Mucosa of descending colon (tissue), 3 donors: ENCODE measurements around the gene SMIM28. TPM values are rescaled to one million over a fixed set of nuclear protein-coding genes. Genes with fewer than 3 reads are reported as not detected.

ENCODE experiments used
- ATAC-seq: fragments of 200-7000 bp; cut with Tn5 transposase; one replicate; pipeline ENCODE4 v1.9.1; 2020; ENCODE audit warnings: mild to moderate bottlenecking, moderate library complexity
- DNase-seq, 3 donors: peaks; one replicate each; pipeline ENCODE4 v3.0.0-alpha.2; 2020
- H3K36me3 ChIP-seq: fragments of 200-600 bp; one replicate; pipeline ENCODE4 v1.8.0; 2021; ENCODE audit warnings: low read depth, mild to moderate bottlenecking
- H3K4me1 ChIP-seq: fragments of 200-600 bp; one replicate; pipeline ENCODE4 v1.8.0; 2021; ENCODE audit warnings: low read depth, mild to moderate bottlenecking
- H3K4me3 ChIP-seq: fragments of 200-600 bp; one replicate; pipeline ENCODE4 v1.8.0; 2021; ENCODE audit warnings: mild to moderate bottlenecking
- H3K9me3 ChIP-seq: fragments of 200-600 bp; one replicate; pipeline ENCODE4 v1.8.0; 2021; ENCODE audit warnings: mild to moderate bottlenecking
- CTCF ChIP-seq: fragments of 200-600 bp; IDR thresholded peaks from one replicate; pipeline ENCODE4 v1.8.0; 2022; ENCODE audit warnings: antibody characterized with exemption, mild to moderate bottlenecking
- intact Hi-C, 2 donors: fragments of 100-400 bp; cut with DNase I in 1 of 2; cut with micrococcal nuclease in 1 of 2; formaldehyde crosslinking; loops; one replicate each; pipeline versions ENCODE4 v1.11.0 to v1.11.1; 2022; cut with DNase I, micrococcal nuclease
- total RNA-seq, 3 donors: library from RNA; stranded (reverse); fragmentation: NEBNext Ultra II Directional in 2 of 3; extraction: Animal tissue kit (Norgen Biotek cat#: 25700) in 2 of 3; gene quantifications; one replicate each; pipeline versions ENCODE4 v1.2.1 to v1.2.4, GENCODE V29; 2021 to 2023
- donor health status: DM: no; HTN: no; CAD: no; lungs with moderate emphysema.
- donor health status: DM: no; HTN: no; CAD: no.
- donor health status: DM: no; HTN: yes; CAD: no.

SMIM28 gene
- total RNA-seq, 3 donors from 2014 or later = 4.0 TPM; not detected in 2

DNA sequence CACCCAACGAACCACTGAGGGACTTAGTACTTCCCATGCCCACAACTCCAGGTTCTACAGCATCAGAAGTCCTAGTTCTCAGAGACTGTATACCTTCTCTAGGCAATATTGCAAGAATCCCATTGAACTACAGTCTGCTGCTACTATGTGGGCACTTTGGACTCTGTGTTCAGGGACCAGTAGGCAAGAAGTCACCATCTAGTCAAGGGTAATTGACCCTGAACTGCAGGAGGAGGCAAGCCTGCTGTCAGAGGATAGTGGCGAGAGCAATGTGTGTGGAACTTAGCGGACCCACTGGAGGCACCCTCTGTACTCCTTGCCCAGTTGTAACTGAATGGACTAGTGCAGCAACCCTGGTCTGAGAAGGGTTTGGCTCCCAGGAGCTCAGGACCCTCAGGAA lies 42.1 kb downstream of the SMIM28 start:
- TF ChIP-seq CTCF = no peak
- ATAC-seq = peak; percentile 26
- Histone ChIP-seq H3K4me1 (no peaks in the 10 kb centered on the region), H3K4me3 (no peak overlapping the region), H3K9me3 (no peaks in the 10 kb centered on the region), H3K36me3 (no peaks in the 10 kb centered on the region)
- intact Hi-C loops = loop anchor here in 1 of 2 donors (10.0 kb wide), 2 partner anchors 95 to 165 kb away; no protein-coding TSS in a partner anchor
- no peak for DNase-seq

- H3K36me3 ChIP-seq = no peaks in the 10 kb centered on the region
- intact Hi-C loops = loop anchor here in 1 of 2 donors (10.0 kb wide), 2 partner anchors 94 to 164 kb away; no protein-coding TSS in a partner anchor
- no peak for ATAC-seq
- no peak for TF ChIP-seq CTCF
- H3K4me3 ChIP-seq = no peak overlapping the region
- no peaks in the 10 kb centered on the region for H3K4me1 ChIP-seq
- no peak for DNase-seq
- no peaks in the 10 kb centered on the region for H3K9me3 ChIP-seq
Measured at GRCh38 chr6:138420356-138420755, 42.7 kb downstream of the SMIM28 start.

DNA sequence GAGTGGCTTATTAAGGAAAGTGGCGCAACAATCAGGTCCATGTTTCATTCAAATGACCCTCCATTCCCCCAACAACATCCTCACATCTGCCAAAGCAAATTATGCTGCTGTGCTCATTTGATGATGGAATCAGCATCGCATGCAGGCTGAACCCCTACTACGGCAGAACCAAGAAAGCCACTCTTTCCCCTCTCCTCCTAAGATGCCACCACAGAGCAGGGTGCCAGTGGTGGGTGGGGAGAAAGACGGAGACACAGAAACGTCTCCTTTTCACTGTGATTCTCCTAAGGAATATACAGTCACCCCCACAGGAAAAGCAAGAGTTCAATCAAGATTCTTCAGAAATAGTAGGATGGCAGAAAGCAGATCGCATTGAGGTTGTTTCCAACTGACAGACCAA lies 43.4 kb downstream of the SMIM28 start:
- no peak for ATAC-seq
- H3K4me3 ChIP-seq = no peak overlapping the region
- H3K4me1 ChIP-seq = no peaks in the 10 kb centered on the region
- intact Hi-C loops = loop anchor here in 1 of 2 donors (10.0 kb wide), 2 partner anchors 94 to 164 kb away; no protein-coding TSS in a partner anchor
- no peak for DNase-seq
- H3K36me3 ChIP-seq = no peaks in the 10 kb centered on the region
- no peaks in the 10 kb centered on the region for H3K9me3 ChIP-seq
- no peak for TF ChIP-seq CTCF

DNA sequence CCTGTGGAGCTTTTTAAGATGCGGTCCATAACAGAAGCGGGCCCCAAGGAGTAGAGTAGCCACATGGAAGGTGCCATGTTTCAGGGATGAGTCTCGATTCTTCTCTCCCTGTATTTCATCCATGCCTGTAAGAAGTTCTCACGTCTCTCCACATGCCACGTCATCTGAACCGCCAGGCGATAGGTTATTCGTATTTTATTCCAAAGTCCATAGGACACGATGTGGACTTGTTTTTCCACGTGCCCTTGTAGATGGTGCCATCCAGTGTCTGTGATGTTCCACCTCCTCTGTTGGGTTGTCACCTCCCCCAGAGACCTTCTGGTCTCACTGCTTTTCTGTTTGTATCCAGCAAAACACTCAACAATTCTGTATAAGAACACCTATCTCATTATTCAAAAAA lies 43.9 kb downstream of the SMIM28 start:
- ATAC-seq (no peak), DNase-seq (no peak)
- Histone ChIP-seq H3K4me1 (no peaks in the 10 kb centered on the region), H3K4me3 (no peak overlapping the region), H3K36me3 (no peaks in the 10 kb centered on the region), H3K9me3 (no peaks in the 10 kb centered on the region)
- intact Hi-C loops = loop anchor here in 1 of 2 donors (10.0 kb wide), 2 partner anchors 93 to 163 kb away; no protein-coding TSS in a partner anchor
- no peak for TF ChIP-seq CTCF

DNA sequence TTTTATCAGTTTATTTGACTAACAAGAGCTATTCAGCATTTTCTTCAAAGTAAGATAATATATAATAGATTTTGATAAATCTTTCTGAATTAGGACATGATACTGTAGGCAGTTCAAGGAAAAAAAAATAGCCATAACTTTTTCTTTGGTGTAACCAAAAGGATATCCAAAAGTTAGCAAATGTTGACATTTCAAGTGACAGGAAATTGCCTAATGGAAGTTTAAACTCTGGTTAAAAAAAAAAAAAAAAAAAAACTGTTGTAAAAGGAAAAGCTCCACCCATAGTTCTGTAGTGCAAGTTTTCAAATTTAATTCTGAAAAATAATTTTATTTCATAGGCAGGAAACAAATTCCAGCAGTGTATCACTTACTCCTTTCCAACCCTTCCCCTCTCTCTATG lies 45.2 kb downstream of the SMIM28 start:
- no peak for TF ChIP-seq CTCF
- intact Hi-C loops = loop anchor here in 1 of 2 donors (10.0 kb wide), 2 partner anchors 92 to 162 kb away; no protein-coding TSS in a partner anchor
- DNase-seq (no peak), ATAC-seq (no peak)
- no peaks in the 10 kb centered on the region for H3K9me3 ChIP-seq
- no peak overlapping the region for H3K4me3 ChIP-seq
- no peaks in the 10 kb centered on the region for H3K4me1 ChIP-seq
- H3K36me3 ChIP-seq = no peaks in the 10 kb centered on the region
